Calu3 (cell line): ENCODE measurements around the gene TRAT1. TPM values are rescaled to one million over a fixed set of nuclear protein-coding genes. Genes with fewer than 3 reads are reported as not detected.
"Not testable (repeated sequence)": the region's sequence is repeated elsewhere in the genome, so short reads cannot be mapped to it uniquely, and the experiment has no call there.

ENCODE experiments used
- BruUV-seq: library from RNA; stranded (reverse); fragments of 400-500 nt; replicated peaks from 2 replicates; lab custom pipeline; 2021; lab: Mats Ljungman, UMichigan
- CTCF ChIA-PET: fragments of 300-600 bp; sonication (Branson Sonifier 250); formaldehyde crosslinking; loops from one replicate; lab custom pipeline; 2022; ENCODE audit warnings: antibody characterized with exemption; lab: Charles Lee
- DNase-seq: peaks from one replicate; pipeline ENCODE4 v3.0.0; 2022
- H3K27ac Mint-ChIP-seq: one replicate; pipeline ENCODE4 v1.8.0; 2022; ENCODE audit warnings: mixed read lengths; ENCODE audit not compliant: unreplicated experiment
- H3K27me3 Mint-ChIP-seq: one replicate; pipeline ENCODE4 v1.8.0; 2022; ENCODE audit warnings: mixed read lengths; ENCODE audit not compliant: unreplicated experiment
- H3K36me3 Mint-ChIP-seq: one replicate; pipeline ENCODE4 v1.8.0; 2022; ENCODE audit warnings: mild to moderate bottlenecking, moderate library complexity, mixed read lengths; ENCODE audit not compliant: insufficient read depth, unreplicated experiment
- H3K4me1 Mint-ChIP-seq: one replicate; pipeline ENCODE4 v1.8.0; 2022; ENCODE audit warnings: mild to moderate bottlenecking, low read depth, mixed read lengths; ENCODE audit not compliant: unreplicated experiment
- H3K4me3 Mint-ChIP-seq: one replicate; pipeline ENCODE4 v1.8.0; 2022; ENCODE audit warnings: mild to moderate bottlenecking, low read depth, moderate library complexity, mixed read lengths; ENCODE audit not compliant: unreplicated experiment
- H3K9me3 Mint-ChIP-seq: one replicate; pipeline ENCODE4 v1.8.0; 2022; ENCODE audit warnings: low read depth, mixed read lengths; ENCODE audit not compliant: unreplicated experiment
- intact Hi-C: fragments of 100-400 bp; cut with micrococcal nuclease; formaldehyde crosslinking; loops from one replicate; pipeline ENCODE4 v1.10.0; 2022; ENCODE audit not compliant: unreplicated experiment
- total RNA-seq: library from RNA; stranded (reverse); gene quantifications from 2 replicates; pipeline ENCODE4 v1.2.3, GENCODE V29; 2022
- TF ChIP-seq, protein P1 (sequence below): fragments of 200-600 bp; IDR thresholded peaks from one replicate; pipeline ENCODE4 v1.8.0; 2022; ENCODE audit warnings: antibody characterized with exemption; ENCODE audit not compliant: unreplicated experiment

Gene TRAT1
- total RNA-seq, 1 experiment from 2014 or later, result not detected

DNA sequence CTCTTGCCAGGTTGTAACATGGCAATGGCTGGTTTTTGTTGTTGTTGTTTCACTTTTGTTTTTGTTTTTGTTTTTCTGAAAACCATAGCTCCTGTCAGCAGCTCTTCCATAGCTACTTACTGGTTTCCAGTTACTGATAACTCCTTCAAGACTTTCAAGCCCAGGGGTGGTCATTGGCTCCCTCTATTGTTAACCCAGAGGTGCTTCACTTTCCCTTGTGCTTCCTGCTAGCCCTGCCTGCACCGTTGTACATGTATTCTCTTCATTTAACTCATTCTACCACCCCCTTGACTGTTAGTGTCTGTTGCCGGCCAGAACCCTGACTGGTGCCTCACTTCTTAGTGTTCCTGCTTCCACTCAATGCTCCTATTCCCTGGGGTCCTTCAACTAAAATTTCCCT is 4.2 kb upstream of the TRAT1 start:
- no peak overlapping the region for H3K27ac Mint-ChIP-seq
- no TSS peak for BruUV-seq
- H3K27me3 Mint-ChIP-seq, result no peaks in the 10 kb centered on the region
- peak; percentile 53 for DNase-seq
- intact Hi-C loops, result loop anchor here (1.0 to 5.0 kb wide), 2 partner anchors 156 to 326 kb away; no protein-coding TSS in a partner anchor
- CTCF ChIA-PET, result interaction anchor here (0.6 to 0.7 kb wide), 3 partner anchors 28 to 500 kb away, joined by 3 to 6 read pairs (median 4); no protein-coding TSS in a partner anchor
- H3K36me3 Mint-ChIP-seq, result no peaks in the 10 kb centered on the region
- peaks cover 7% of the 10 kb centered on the region for H3K4me1 Mint-ChIP-seq
- TF ChIP-seq, protein P1, sequence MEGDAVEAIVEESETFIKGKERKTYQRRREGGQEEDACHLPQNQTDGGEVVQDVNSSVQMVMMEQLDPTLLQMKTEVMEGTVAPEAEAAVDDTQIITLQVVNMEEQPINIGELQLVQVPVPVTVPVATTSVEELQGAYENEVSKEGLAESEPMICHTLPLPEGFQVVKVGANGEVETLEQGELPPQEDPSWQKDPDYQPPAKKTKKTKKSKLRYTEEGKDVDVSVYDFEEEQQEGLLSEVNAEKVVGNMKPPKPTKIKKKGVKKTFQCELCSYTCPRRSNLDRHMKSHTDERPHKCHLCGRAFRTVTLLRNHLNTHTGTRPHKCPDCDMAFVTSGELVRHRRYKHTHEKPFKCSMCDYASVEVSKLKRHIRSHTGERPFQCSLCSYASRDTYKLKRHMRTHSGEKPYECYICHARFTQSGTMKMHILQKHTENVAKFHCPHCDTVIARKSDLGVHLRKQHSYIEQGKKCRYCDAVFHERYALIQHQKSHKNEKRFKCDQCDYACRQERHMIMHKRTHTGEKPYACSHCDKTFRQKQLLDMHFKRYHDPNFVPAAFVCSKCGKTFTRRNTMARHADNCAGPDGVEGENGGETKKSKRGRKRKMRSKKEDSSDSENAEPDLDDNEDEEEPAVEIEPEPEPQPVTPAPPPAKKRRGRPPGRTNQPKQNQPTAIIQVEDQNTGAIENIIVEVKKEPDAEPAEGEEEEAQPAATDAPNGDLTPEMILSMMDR, result peak; percentile 15
- H3K9me3 Mint-ChIP-seq, result no peaks in the 10 kb centered on the region
- no peak overlapping the region for H3K4me3 Mint-ChIP-seq

- CTCF ChIA-PET, result no interaction called here
Observed at GRCh38 chr3:108820586-108820985, 2.0 kb upstream of the TRAT1 start.

GRCh38 chr3:108823227-108823626 is 641 bp downstream of the TRAT1 start:
- BruUV-seq, result no TSS peak
- no peak for DNase-seq
- Mint-ChIP-seq H3K36me3 (no peaks in the 10 kb centered on the region), H3K4me3 (no peak overlapping the region), H3K4me1 (peaks cover 3% of the 10 kb centered on the region), H3K27ac (no peak overlapping the region), H3K27me3 (no peaks in the 10 kb centered on the region), H3K9me3 (no peaks in the 10 kb centered on the region)
- intact Hi-C loops, result no loop called here
- TF ChIP-seq, protein P1, result no peak
- CTCF ChIA-PET, result no interaction called here

More at GRCh38 chr3:108820586-108820985, 2.0 kb upstream of the TRAT1 start:
- Mint-ChIP-seq H3K27ac (no peak overlapping the region), H3K4me3 (no peak overlapping the region), H3K36me3 (no peaks in the 10 kb centered on the region), H3K9me3 (no peaks in the 10 kb centered on the region), H3K27me3 (no peaks in the 10 kb centered on the region), H3K4me1 (peaks cover 7% of the 10 kb centered on the region)
- BruUV-seq, result no TSS peak
- no peak for DNase-seq
- TF ChIP-seq, protein P1, result no peak
- intact Hi-C loops, result no loop called here

- H3K27ac Mint-ChIP-seq, H3K36me3 Mint-ChIP-seq, H3K9me3 Mint-ChIP-seq, BruUV-seq, H3K4me1 Mint-ChIP-seq, CTCF ChIA-PET, H3K4me3 Mint-ChIP-seq, H3K27me3 Mint-ChIP-seq, DNase-seq, intact Hi-C loops: not testable (repeated sequence)
Observed at GRCh38 chr3:108823803-108824202, 1.2 kb downstream of the TRAT1 start.

GRCh38 chr3:108826309-108827187 is 4.0 kb downstream of the TRAT1 start:
- BruUV-seq, result no TSS peak
- TF ChIP-seq, protein P1, result no peak
- no peaks in the 10 kb centered on the region for H3K9me3 Mint-ChIP-seq
- CTCF ChIA-PET, result no interaction called here
- H3K27ac Mint-ChIP-seq, result no peak overlapping the region
- no peaks in the 10 kb centered on the region for H3K27me3 Mint-ChIP-seq
- no peaks in the 10 kb centered on the region for H3K4me1 Mint-ChIP-seq
- no peaks in the 10 kb centered on the region for H3K36me3 Mint-ChIP-seq
- DNase-seq, result no peak
- H3K4me3 Mint-ChIP-seq, result no peak overlapping the region
- intact Hi-C loops, result no loop called here
